Uterus (tissue), 2 donors: ENCODE data around the gene ANKFY1.

ENCODE experiments used
- POLR2A ChIP-seq, 2 donors: fragments of 450-650 bp; IDR thresholded peaks; one replicate each; pipeline ENCODE4 v1.6.1; 2016; ENCODE audit warnings: antibody characterized with exemption in 2 of 2, mild to moderate bottlenecking in 1 of 2, moderate library complexity in 1 of 2
- TF ChIP-seq, protein P1 (sequence below), 4 experiments: fragments of 200-600 bp in 2 of 4; fragments of 450-650 bp in 2 of 4; sonication (generic) in 2 of 4; IDR thresholded peaks; one replicate each; pipeline ENCODE4 v1.5.1; 2016 to 2019; ENCODE audit warnings: antibody characterized with exemption in 4 of 4, mild to moderate bottlenecking in 2 of 4, moderate library complexity in 1 of 4

GRCh38 chr17:4205917-4206316 lies 57.9 kb downstream of the ANKFY1 start:
- TF ChIP-seq, protein P1, sequence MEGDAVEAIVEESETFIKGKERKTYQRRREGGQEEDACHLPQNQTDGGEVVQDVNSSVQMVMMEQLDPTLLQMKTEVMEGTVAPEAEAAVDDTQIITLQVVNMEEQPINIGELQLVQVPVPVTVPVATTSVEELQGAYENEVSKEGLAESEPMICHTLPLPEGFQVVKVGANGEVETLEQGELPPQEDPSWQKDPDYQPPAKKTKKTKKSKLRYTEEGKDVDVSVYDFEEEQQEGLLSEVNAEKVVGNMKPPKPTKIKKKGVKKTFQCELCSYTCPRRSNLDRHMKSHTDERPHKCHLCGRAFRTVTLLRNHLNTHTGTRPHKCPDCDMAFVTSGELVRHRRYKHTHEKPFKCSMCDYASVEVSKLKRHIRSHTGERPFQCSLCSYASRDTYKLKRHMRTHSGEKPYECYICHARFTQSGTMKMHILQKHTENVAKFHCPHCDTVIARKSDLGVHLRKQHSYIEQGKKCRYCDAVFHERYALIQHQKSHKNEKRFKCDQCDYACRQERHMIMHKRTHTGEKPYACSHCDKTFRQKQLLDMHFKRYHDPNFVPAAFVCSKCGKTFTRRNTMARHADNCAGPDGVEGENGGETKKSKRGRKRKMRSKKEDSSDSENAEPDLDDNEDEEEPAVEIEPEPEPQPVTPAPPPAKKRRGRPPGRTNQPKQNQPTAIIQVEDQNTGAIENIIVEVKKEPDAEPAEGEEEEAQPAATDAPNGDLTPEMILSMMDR (IDR thresholded peaks at IDR 0.05): no peak
- TF ChIP-seq POLR2A (IDR thresholded peaks at IDR 0.05): no peak
